ENCODE measurements around the gene MCC.

GRCh38 chr5:112983363-112983762 lies 504.9 kb downstream of the MCC start:
- TF ChIP-seq CTCF (IDR thresholded peaks at IDR 0.05), result no peak
- TF ChIP-seq POLR2A (IDR thresholded peaks at IDR 0.05), result no peak

All from thyroid gland (tissue), 4 donors.